HEK293 (cell line): ENCODE results near the gene PRPF18.

Source experiments
- MYNN ChIP-seq: fragments of 450-650 bp; formaldehyde crosslinking; IDR thresholded peaks from 2 replicates; pipeline ENCODE4 v1.5.1; 2016; ENCODE audit warnings: missing biosample characterization, missing genetic modification characterization, borderline replicate concordance
- ZNF473 ChIP-seq: fragments of 450-650 bp; formaldehyde crosslinking; IDR thresholded peaks from 2 replicates; pipeline ENCODE4 v1.5.1; 2017; ENCODE audit warnings: missing biosample characterization, missing genetic modification characterization
- ZNF48 ChIP-seq: fragments of 450-650 bp; formaldehyde crosslinking; IDR thresholded peaks from 2 replicates; pipeline ENCODE4 v1.5.1; 2016; ENCODE audit warnings: missing biosample characterization, missing genetic modification characterization
- ZNF670 ChIP-seq: fragments of 450-650 bp; formaldehyde crosslinking; IDR thresholded peaks from 2 replicates; pipeline ENCODE4 v1.5.1; 2016; ENCODE audit warnings: missing biosample characterization, missing genetic modification characterization, low read depth
- ZNF792 ChIP-seq: fragments of 450-650 bp; formaldehyde crosslinking; IDR thresholded peaks from 2 replicates; pipeline ENCODE4 v1.5.1; 2016; ENCODE audit warnings: missing biosample characterization, missing genetic modification characterization
- TF ChIP-seq, protein P1 (sequence below): fragments of 450-650 bp; formaldehyde crosslinking; IDR thresholded peaks from 2 replicates; pipeline ENCODE4 v1.5.1; 2016; ENCODE audit warnings: missing biosample characterization, missing genetic modification characterization

DNA sequence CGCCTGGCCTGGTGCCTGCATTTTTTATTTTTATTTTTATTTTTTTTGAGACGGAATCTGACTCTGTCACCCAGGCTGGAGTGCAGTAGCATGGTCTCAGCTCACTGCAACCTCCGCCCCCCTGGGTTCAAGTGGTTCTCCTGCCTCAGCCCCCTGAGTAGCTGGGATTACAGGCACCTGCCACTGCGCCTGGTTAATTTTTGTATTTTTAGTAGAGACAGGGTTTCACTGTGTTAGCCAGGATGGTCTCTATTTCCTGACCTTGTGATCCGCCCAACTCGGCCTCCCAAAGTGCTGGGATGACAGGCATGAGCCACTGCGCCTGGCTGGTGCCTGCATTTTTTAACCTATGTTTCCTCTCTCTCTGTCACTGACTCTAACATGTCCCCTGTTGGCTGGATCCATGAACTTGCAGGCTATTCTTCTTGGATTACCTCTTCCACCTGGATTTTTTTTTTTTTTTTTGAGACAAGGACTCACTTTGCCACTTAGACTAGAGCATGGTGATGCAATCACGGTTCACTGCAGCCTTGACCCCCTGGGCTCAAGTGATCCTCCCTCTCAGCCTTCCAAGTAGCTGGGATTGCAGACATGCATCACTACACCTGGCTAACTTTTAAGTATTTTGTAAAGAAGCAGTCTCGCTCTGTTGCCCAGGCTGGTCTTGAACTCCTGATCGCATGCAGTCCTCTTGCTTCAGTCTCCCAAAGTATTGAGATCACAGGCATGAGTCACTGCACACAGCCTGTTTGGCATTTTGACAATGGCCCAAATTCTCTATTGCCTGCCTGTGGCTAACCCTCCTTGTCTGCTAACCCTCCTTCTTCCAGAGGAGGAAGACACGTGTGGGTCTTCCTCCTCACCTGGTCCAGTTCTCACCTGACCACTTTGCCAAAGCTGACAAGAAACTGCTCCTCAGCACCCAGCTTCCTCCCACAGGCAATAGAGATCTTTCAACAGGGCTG, 23.0 kb upstream of the PRPF18 start:
- TF ChIP-seq ZNF48 (tag by site-specific recombination) = no peak
- TF ChIP-seq ZNF670 (tag by site-specific recombination) = no peak
- TF ChIP-seq ZNF792 (tag by site-specific recombination) = no peak
- no peak for TF ChIP-seq MYNN (tag by site-specific recombination)
- TF ChIP-seq ZNF473 (tag by site-specific recombination) = no peak
- TF ChIP-seq, protein P1, sequence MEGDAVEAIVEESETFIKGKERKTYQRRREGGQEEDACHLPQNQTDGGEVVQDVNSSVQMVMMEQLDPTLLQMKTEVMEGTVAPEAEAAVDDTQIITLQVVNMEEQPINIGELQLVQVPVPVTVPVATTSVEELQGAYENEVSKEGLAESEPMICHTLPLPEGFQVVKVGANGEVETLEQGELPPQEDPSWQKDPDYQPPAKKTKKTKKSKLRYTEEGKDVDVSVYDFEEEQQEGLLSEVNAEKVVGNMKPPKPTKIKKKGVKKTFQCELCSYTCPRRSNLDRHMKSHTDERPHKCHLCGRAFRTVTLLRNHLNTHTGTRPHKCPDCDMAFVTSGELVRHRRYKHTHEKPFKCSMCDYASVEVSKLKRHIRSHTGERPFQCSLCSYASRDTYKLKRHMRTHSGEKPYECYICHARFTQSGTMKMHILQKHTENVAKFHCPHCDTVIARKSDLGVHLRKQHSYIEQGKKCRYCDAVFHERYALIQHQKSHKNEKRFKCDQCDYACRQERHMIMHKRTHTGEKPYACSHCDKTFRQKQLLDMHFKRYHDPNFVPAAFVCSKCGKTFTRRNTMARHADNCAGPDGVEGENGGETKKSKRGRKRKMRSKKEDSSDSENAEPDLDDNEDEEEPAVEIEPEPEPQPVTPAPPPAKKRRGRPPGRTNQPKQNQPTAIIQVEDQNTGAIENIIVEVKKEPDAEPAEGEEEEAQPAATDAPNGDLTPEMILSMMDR (tag by site-specific recombination) = no peak
